AG10803 (cell line): ENCODE data around the gene KIF12.

ENCODE experiments used
- DNase-seq: peaks from one replicate; pipeline ENCODE4 v3.0.0; 2010; ENCODE audit warnings: low read depth
- H3K4me3 ChIP-seq: 2 replicates; pipeline ENCODE4 v1.5.1; 2011; ENCODE audit warnings: mild to moderate bottlenecking, low read length, control low read depth
- CTCF ChIP-seq: conservative IDR thresholded peaks from 2 replicates; pipeline ENCODE4 v1.5.1; 2011; ENCODE audit warnings: mild to moderate bottlenecking, low read length, control low read depth, inconsistent platforms

Gene KIF12

GRCh38 chr9:114121227-114122135, 22.4 kb upstream of the KIF12 start:
- no peak overlapping the region for H3K4me3 ChIP-seq
- no peak for TF ChIP-seq CTCF
- DNase-seq = no peak

GRCh38 chr9:114120192-114121014, 21.3 kb upstream of the KIF12 start:
- no peak overlapping the region for H3K4me3 ChIP-seq
- TF ChIP-seq CTCF = no peak
- no peak for DNase-seq

GRCh38 chr9:114119242-114120191, 20.4 kb upstream of the KIF12 start:
- TF ChIP-seq CTCF = no peak
- DNase-seq = no peak
- H3K4me3 ChIP-seq = no peak overlapping the region

GRCh38 chr9:114117996-114118830, 19.1 kb upstream of the KIF12 start:
- DNase-seq = no peak
- H3K4me3 ChIP-seq = no peak overlapping the region
- TF ChIP-seq CTCF = no peak

- no peak for DNase-seq
- TF ChIP-seq CTCF = no peak
- no peak overlapping the region for H3K4me3 ChIP-seq
These were observed 18.5 kb upstream of the KIF12 start for GRCh38 chr9:114117614-114117995.

- no peak for TF ChIP-seq CTCF
- H3K4me3 ChIP-seq = no peak overlapping the region
- DNase-seq = no peak
These were observed 17.1 kb upstream of the KIF12 start for GRCh38 chr9:114116126-114116747.
